Measurements from ENCODE around the gene CACNA1C.

The CACNA1C gene

DNA sequence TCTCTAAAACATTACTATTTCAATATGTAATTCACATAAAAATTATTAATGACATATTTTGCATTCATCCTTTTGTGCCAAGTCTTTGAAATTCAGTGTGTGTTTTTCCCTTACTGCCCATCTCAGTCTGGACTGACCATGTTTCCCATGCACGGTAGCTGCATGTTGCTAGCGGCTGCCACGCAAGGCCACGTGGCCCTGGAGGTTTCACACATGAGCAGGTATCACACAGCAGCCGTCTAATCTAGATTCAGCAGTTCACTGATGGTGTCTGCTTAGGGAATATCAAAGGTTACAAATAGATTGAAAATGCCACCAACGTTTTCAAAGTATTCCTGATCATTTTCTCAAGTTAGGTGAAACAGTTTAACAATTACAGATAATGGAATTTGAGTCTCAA lies 507.1 kb downstream of the CACNA1C start:
- no peak for DNase-seq (ENCODE audit: low read depth)

DNA sequence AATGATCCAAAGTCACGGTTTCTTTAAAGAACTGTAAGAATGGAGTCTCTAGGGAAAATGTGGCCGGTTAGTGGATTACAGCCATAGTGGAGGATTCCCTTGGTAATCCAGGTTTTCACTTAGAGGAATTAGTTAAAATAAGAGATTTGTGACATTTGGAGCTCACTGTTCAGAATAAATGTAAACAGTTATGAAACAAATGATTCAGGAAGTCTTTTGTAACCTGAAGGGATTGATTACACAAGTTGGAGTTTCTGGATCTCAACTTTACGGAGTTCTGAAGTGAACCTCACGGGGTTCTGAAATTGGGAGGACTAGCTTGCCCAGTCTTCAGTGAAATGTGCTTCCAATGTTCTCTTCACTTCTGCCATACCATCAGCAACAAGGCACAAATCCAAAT lies 507.6 kb downstream of the CACNA1C start:
- no peak for DNase-seq (ENCODE audit: low read depth)

- DNase-seq (ENCODE audit: low read depth) = no peak
Measured at GRCh38 chr12:2561367-2561766, 508.6 kb downstream of the CACNA1C start.

- no peak for DNase-seq (ENCODE audit: low read depth)
Measured at GRCh38 chr12:2562400-2562799, 509.6 kb downstream of the CACNA1C start.

DNA sequence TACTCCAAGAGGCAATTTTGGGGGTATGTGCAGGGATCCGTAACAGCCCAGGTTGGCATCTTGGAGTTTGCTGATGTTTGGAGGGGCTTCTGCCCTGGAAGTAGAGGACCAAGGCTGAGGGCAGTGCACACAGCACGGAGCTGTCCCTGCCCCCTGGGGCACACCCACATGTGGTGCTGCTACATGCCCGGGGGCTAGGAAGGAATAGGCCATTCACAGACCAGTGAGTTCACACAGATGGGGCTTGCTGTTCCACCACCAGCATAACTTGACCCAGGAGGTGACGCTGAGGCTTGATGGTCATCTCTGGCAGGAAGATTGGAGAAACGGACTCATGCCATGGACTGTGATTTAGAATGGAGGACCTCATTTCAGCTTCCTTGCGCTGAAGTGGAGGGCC lies 510.9 kb downstream of the CACNA1C start:
- DNase-seq (ENCODE audit: low read depth) = no peak

GRCh38 chr12:2566161-2566560 lies 513.4 kb downstream of the CACNA1C start:
- DNase-seq (ENCODE audit: low read depth) = no peak

DNA sequence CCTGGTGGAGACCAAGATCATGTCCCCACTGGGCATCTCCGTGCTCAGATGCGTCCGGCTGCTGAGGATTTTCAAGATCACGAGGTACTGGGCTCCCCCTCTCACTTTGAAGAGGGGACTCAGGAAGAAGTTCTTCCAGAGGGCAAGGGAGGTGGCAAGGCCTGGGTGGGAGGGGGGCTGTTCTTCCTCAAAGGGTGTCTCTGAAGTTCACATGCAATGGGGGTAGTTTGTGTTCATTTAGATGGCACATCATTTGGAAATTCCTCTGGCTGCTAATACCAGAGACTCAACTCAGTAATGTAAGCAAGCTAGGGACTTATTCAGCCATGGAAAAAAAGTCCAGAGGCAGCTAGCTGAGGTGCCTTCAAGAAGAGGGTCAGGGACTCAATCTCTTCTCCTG lies 514.9 kb downstream of the CACNA1C start:
- DNase-seq (ENCODE audit: low read depth) = no peak

DNA sequence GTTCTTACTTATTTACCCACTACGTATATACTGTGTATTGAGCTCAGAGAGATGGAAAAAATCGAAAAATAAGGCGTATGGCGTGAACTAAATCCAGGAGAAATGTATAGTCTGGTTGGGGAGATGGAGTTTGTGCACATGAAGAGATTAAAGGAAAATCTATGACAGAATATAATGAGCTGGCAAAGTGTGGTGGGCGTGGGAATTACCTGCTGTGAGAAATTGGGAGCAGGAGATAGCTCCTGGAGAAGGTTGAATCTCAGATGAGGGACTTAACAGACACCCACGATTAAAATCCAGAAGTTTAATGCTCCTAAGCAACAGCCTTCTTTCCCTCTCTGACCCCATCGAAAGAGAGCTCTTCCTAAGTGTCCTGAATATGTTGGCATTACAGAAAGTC lies 517.8 kb downstream of the CACNA1C start:
- DNase-seq (ENCODE audit: low read depth) = no peak

- DNase-seq (ENCODE audit: low read depth) = no peak
Measured at GRCh38 chr12:2574355-2574935, 521.7 kb downstream of the CACNA1C start.

DNA sequence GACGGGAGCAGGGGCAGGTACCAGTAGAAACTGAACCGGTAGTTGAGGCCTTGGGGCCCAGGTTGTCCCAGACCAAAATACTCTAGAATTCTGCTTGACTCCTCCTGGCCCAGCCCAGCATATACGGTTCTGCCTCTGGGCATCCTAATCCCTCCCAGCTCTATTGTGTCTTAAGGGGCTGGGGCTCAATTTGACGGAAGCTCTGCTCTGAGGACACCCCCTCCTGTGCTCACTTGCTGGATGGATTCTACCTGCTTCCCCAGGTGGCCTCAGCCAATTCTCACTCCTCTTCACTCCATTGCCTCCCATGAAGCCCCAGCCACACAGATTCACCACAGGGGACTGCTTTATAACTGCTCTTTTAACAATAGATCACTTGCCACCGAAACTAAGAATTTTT lies 522.5 kb downstream of the CACNA1C start:
- no peak for DNase-seq (ENCODE audit: low read depth)

- DNase-seq (ENCODE audit: low read depth) = no peak
Measured at GRCh38 chr12:2578211-2578610, 525.4 kb downstream of the CACNA1C start.

- DNase-seq (ENCODE audit: low read depth) = no peak
Measured at GRCh38 chr12:2578772-2579171, 526.0 kb downstream of the CACNA1C start.

DNA sequence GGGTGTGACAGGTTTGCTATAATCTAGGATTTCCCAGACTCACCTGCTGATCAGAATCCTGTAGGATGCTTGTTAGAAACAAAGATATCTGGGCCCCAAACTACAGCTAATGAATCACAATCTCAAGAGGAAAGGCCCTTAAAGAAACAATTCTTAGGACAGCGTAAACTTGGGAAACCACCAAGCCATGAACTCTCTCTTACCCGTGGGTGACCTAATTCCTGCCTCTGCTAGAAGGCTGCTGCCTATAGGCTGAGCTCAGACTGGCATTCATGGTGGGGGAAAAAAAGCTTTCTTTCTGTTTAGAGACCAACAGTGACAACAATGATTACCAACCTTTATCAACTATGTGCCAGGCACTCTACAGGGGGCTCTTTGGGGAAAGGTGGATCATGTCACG lies 528.0 kb downstream of the CACNA1C start:
- peak; percentile 19 for DNase-seq (ENCODE audit: low read depth)

DNA sequence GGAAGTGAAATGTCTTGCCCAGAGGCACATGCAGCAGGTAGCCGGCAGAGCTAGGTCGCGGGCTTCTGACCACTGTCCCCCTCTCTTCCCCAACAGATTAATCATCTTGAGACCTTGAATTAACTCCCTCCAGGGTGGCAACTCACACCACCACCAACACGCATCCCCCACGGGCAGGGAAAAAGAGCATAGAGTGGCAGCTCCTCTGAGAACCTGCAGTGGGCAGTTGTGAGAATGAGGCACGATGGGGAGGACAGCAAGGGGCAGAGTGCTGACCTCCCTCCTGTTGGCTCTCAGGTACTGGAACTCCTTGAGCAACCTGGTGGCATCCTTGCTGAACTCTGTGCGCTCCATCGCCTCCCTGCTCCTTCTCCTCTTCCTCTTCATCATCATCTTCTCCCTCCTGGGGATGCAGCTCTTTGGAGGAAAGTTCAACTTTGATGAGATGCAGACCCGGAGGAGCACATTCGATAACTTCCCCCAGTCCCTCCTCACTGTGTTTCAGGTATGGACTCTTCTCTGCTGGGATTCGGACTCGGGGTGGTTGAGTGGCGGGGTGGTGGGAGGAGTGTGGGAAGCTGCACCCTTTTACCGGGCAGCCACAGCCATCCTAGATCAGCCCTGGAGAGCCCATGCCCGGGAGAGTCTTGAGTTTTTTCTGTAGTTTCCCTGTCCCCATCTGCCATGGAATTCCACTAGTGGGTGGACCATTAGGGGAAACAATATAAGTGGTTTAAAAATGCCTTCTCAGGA lies 528.7 kb downstream of the CACNA1C start:
- DNase-seq (ENCODE audit: low read depth) = no peak

- DNase-seq (ENCODE audit: low read depth) = no peak
Measured at GRCh38 chr12:2582631-2583030, 529.8 kb downstream of the CACNA1C start.

DNA sequence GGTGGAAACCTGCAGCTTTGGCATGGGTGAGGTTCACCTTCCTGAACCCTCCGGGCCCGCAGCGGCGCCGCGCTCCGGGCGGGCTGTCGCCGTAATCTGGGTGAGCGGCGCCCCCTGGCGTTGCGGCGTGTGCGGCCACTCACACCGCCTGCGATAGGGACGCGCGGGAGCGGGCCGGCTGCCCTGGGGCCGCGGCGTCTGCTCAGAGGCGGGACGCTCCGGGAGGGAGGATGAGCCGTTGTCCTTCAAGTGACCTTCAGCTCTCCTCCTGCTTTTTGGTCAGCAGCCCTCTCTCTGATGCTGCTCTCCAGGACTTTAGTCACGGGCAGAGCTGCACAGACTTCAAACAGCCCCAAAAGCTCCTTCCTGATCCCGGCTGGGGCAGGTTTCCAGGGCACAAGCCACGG lies 530.3 kb downstream of the CACNA1C start:
- no peak for DNase-seq (ENCODE audit: low read depth)

- no peak for DNase-seq (ENCODE audit: low read depth)
Measured at GRCh38 chr12:2583642-2584401, 531.0 kb downstream of the CACNA1C start.

DNA sequence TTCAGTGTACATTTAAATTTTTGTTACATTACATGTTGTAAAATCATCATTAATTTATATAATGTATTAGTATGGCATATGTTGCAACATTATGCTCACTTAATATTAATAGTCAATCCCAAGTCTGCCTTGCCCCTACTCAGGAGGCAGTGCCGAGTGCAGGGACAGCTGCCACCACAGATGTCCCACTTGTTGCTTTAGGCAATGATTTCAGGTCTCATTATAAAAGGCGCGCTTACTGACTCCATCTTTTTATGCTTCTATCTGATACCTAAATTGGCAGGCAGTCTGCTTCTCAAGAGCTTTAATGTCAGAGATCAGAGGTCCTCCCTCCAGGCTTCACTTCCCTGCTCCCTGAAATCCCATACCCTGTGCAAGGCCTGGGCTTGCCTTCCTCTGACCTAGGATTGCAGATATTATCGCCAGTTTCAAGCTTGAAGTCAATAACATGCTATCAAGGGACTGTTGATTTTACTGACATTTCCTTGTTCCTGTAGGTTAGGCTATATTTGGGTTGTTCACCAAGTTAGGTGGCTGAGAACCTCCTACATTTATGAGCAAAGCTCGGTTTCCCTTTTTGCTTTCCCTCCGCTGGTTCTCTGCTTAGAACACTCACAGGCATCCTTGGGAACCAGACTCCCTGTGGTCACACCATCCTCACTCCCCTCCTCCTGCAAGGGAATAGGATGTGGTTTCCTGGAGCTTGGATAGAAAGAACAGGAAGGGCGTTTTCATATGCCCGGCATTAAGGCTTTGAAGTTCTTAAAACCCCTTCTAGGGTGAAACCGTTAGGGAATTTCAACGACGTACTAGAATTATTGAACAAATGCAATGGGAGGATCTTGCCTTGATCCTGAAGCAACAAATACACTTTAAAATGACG lies 533.6 kb downstream of the CACNA1C start:
- no peak for DNase-seq (ENCODE audit: low read depth)

DNA sequence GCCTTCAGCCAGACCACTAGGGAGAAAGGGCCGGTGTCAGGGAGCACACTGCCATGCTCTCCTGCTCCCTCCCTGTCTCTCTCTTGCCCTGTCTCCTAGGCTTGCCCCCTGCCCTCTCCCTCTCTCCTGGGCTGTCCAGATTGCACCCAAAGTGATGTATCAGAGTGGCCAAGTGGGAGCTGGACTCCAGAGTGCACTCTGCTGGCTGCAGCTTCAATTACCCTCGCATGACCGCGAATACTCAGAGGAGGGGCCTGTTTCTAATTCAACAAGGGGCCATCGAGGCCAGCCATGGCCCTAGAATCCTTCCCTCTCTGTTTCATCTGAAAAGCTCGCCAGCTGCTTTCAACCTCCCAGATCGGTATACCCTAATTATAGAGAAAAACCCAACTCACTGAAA lies 535.6 kb downstream of the CACNA1C start:
- DNase-seq (ENCODE audit: low read depth) = no peak

DNA sequence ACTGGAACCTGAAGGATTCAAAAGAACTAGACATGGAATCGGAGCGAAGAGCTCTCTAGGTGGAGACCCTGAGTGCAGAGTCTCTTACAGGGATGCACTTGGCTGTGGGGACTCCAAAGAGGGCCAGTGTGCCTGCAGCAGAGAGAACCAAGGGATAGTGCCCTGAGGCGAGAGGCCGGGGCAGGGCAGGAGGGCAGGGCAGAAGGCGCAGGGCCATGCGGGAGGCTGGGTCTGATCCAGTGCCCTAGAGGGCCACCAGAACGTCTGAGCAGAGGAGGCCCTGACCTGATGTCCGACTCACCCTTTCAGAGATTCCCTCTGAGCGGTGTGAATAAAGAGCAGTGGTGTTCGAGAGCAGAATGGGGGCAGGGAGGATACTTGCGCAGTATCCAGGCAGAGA lies 536.6 kb downstream of the CACNA1C start:
- no peak for DNase-seq (ENCODE audit: low read depth)

DNA sequence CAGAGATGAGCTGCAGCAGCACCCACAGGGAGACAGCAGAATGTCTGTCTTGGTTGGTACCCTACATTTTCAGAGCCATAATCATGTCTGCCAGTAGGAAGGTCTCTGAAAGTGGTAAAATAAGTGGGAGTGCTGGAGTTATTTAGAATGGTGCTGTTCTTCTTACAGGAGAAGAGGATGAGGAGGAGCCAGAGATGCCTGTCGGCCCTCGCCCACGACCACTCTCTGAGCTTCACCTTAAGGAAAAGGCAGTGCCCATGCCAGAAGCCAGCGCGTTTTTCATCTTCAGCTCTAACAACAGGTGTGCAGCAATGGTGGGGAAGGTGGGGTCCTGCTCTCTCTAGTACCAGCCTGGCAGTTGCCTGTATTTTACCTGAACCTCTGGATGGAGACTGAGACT lies 540.3 kb downstream of the CACNA1C start:
- DNase-seq (ENCODE audit: low read depth) = no peak

DNA sequence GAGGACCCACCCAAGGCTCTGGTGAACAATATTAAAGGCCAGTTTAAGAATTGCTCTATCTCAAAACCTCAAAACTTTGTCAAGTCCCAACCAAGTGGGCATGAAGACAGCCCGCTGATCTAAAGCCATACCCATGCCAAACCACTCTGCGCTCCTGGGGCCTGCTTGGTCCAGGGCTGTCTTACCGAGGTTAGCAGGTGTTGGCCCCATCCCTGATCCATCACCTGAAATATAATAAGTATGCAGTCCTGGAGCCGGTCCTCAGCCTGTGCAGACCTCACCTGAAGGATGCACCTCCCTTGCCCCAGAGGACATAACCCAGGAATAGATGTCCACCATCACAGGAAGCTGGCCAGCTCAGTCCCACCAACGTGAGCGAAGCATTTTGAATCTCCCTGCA lies 543.7 kb downstream of the CACNA1C start:
- no peak for DNase-seq (ENCODE audit: low read depth)

All from non-pigmented ciliary epithelial cell (primary cell).